Ovary (tissue), 9 donors: ENCODE data around the gene SMC1B. TPM values are rescaled to one million over a fixed set of nuclear protein-coding genes. Genes with fewer than 3 reads are reported as not detected.
A peak's percentile ranks its signal among the peaks of the same experiment; 100 is the strongest.
"Not testable (repeated sequence)": the region's sequence is repeated elsewhere in the genome, so short reads cannot be mapped to it uniquely, and the experiment has no call there.

ENCODE experiments used
- DNase-seq, 5 donors: peaks; one replicate each; pipeline ENCODE4 v3.0.0-alpha.2; 2019 to 2020
- H3K27ac ChIP-seq, 2 donors: fragments of 200-600 bp; one replicate each; pipeline versions ENCODE4 v1.5.1 to v1.8.0; 2019 to 2022
- H3K27me3 ChIP-seq: fragments of 200-600 bp; one replicate; pipeline ENCODE4 v1.8.0; 2022
- H3K36me3 ChIP-seq: fragments of 200-600 bp; sonication (generic); one replicate; pipeline ENCODE4 v1.5.1; 2019
- H3K4me1 ChIP-seq: one replicate; pipeline ENCODE4 v1.8.1; 2013; ENCODE audit warnings: mild to moderate bottlenecking, moderate library complexity; ENCODE audit not compliant: insufficient read depth
- H3K4me3 ChIP-seq: fragments of 200-600 bp; sonication (generic); one replicate; pipeline ENCODE4 v1.5.1; 2017
- H3K9me3 ChIP-seq, 2 donors: fragments of 200-600 bp in 1 of 2; sonication (generic) in 1 of 2; one replicate each; pipeline versions ENCODE4 v1.5.1 to v1.8.1; 2013 to 2019; ENCODE audit warnings: mild to moderate bottlenecking in 1 of 2, moderate library complexity in 1 of 2
- EP300 ChIP-seq: sonication (generic); formaldehyde crosslinking; IDR thresholded peaks from one replicate; pipeline ENCODE4 v1.6.1; 2017; ENCODE audit warnings: antibody characterized with exemption
- POLR2A ChIP-seq: fragments of 450-650 bp; IDR thresholded peaks from one replicate; pipeline ENCODE4 v1.6.1; 2017; ENCODE audit warnings: antibody characterized with exemption, mild to moderate bottlenecking, moderate library complexity
- WGBS, 3 donors: extraction: QIAGEN DNeasy Blood & Tissue Kit in 1 of 3; methylation state at CpG; one replicate each; pipeline versions ENCODE4 v1.1.5 to v1.1.7; 2013 to 2017; 5-methylcytosine and 5-hydroxymethylcytosine counted together
- intact Hi-C, 4 donors: fragments of 100-400 bp; cut with DNase I; formaldehyde crosslinking; loops; one replicate each; pipeline versions ENCODE4 v1.11.0 to v1.15.1; 2022 to 2023
- polyA plus RNA-seq, 2 donors: library from polyadenylated mRNA; stranded (reverse); fragments of 200-250 nt in 1 of 2; fragments of 350-450 nt in 1 of 2; fragmentation: Illumina TruSeq in 1 of 2; extraction: RNeasy Lipid Tissue Mini Kit (QIAGEN cat#74804) in 1 of 2; gene quantifications; one replicate each; pipeline ENCODE4 v1.2.3, GENCODE V29; 2013 to 2014
- total RNA-seq, 7 donors: library from RNA; depleted of rRNA in 2 of 7; stranded (reverse); fragments of >200 nt in 2 of 7; fragmentation: NEBNext Ultra II Directional in 3 of 7; extraction: Animal tissue kit (Norgen Biotek cat#: 25700) in 3 of 7; gene quantifications; one replicate each; pipeline versions ENCODE4 v1.1.0 to v1.2.4, GENCODE V29; 2016 to 2023
- TF ChIP-seq, protein P1 (sequence below), 3 donors: fragments of 450-650 bp in 2 of 3; fragments of 200-600 bp in 1 of 3; IDR thresholded peaks; one replicate each; pipeline versions ENCODE4 v1.5.1 to v1.8.0; 2016 to 2022; ENCODE audit warnings: antibody characterized with exemption in 3 of 3, mild to moderate bottlenecking in 1 of 3
- donor health status: DM: no; HTN: no; CAD: no; lungs with moderate emphysema.
- donor health status: DM: no; HTN: no; CAD: no.
- donor health status: Bipolar disorder and iron deficiency.
- donor health status: DM: yes; HTN: yes; CAD: no.
- donor health status: DM: no; HTN: no; CAD: no.
- donor health status: DM: yes; HTN: yes; CAD: no.

SMC1B gene
- total and polyA plus RNA-seq, 9 donors = 0.04 to 0.05 TPM; not detected in 7

DNA sequence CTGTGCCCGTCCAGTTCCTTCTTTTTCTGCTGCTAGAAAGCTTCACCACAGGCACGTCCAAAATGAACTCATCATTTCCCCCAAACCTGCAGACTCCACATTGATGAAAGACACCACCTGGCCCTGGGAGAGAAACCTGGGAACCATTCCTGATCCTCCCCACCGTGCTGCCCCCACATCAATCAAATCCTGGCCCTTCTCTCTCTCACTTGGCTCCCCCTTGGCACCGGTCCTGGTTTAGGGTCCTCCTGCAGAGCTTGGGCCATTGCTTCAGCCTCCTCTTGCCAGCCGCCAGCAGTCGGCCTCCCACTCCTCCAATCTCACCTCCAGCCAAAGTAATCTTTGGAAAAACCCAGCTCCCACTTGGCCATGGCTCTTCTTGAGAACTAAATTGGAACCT lies 38.6 kb upstream of the SMC1B start:
- DNase-seq = no peak
- intact Hi-C loops = loop anchor here in 1 of 4 donors (10.0 kb wide), 1 partner anchor 53 kb away; the partner anchor contains the start of gene FBLN1
- TF ChIP-seq EP300 (no peak), POLR2A (no peak)
- TF ChIP-seq, protein P1, sequence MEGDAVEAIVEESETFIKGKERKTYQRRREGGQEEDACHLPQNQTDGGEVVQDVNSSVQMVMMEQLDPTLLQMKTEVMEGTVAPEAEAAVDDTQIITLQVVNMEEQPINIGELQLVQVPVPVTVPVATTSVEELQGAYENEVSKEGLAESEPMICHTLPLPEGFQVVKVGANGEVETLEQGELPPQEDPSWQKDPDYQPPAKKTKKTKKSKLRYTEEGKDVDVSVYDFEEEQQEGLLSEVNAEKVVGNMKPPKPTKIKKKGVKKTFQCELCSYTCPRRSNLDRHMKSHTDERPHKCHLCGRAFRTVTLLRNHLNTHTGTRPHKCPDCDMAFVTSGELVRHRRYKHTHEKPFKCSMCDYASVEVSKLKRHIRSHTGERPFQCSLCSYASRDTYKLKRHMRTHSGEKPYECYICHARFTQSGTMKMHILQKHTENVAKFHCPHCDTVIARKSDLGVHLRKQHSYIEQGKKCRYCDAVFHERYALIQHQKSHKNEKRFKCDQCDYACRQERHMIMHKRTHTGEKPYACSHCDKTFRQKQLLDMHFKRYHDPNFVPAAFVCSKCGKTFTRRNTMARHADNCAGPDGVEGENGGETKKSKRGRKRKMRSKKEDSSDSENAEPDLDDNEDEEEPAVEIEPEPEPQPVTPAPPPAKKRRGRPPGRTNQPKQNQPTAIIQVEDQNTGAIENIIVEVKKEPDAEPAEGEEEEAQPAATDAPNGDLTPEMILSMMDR (IDR thresholded peaks at IDR 0.05) = no peak
- Histone ChIP-seq H3K9me3 (no peaks in the 10 kb centered on the region), H3K27ac (no peak overlapping the region), H3K4me3 (no peak overlapping the region), H3K4me1 (peaks cover 2% of the 10 kb centered on the region), H3K27me3 (no peaks in the 10 kb centered on the region), H3K36me3 (no peaks in the 10 kb centered on the region)
- 70 to 76% (median 71%) methylated on average over 6 of the region's 6 CpGs for WGBS, 3 donors

DNA sequence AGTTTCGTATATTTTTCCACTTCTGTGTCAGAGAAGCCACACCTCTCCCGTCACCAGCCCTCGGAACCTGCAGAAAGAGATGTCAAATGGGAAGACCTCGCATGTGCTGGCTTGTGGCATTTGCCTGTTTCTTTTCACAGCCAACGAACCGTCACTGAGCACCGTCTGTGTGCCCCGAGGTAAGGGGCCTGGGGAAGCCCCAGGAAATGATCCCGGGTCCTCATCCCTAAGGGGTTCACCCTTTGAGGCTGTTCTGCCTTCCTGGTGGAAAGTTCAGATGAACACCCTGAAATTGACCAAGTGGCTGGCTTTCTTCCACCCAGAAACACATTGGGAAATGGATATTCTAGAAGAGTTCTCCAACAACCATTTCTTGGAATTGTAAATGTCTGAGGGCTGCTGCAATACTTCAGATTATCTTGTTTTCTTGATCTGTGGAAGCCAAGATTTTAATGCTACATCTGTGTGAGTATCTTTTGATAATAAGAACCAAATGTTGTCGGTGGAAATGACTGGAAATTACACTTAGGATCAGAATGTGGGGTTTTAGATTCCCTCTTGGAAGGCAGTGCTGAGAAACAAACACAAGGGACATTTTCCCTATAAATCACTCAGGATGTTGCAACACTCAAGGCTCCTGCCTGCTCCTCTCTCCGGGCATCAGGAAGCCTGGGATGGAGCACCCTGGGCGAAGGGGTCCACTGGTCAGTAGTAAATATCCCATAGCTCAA lies 37.7 kb upstream of the SMC1B start:
- Histone ChIP-seq H3K4me3 (no peak overlapping the region), H3K27ac (peak overlapping the region in 1 of 2 donors; percentile 2), H3K36me3 (no peaks in the 10 kb centered on the region), H3K9me3 (no peaks in the 10 kb centered on the region), H3K4me1 (peaks cover 2% of the 10 kb centered on the region), H3K27me3 (no peaks in the 10 kb centered on the region)
- intact Hi-C loops = loop anchor here in 1 of 4 donors (10.0 kb wide), 1 partner anchor 54 kb away; the partner anchor contains the start of gene FBLN1
- peak in 1 of 5 donors; percentile 70 for DNase-seq
- 49 to 77% (median 75%) methylated on average over 12 of the region's 12 CpGs for whole genome bisulfite sequencing, 3 donors
- TF ChIP-seq, protein P1 (IDR thresholded peaks at IDR 0.05) = peak in 1 of 3 donors; percentile 33
- TF ChIP-seq POLR2A (no peak), EP300 (peak; percentile 87)

DNA sequence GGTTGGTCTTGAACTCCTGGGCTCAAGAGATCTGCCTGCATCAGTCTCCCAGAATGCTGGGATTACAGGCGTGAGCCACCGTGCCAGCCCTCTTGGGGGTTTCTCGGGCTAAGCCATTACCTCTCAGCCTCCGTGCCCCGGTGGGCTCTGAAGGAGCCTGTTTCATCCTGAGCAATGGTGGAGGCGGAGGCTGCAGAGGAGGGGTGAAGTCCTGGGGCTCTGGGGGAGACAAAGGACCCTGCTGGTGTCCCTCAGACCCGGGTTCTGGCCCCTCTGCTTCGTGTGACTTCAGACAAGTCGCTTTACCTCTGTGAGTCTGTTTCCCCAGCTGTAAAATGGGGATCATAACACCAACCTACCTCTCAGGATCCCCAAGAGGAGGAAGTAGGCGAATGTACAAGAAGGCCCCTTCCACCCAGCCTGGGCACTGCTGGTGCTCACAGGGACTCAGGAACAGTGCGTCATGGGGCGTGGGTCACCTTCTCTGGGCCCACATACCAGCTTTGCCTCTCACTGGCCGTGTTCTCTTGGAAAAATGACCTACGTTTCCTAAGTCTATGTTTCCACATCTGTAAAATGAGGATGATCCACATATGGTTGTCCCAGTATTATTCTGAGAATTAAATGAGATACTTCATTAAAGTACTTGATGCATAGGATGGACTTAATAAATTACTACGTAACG lies 36.8 kb upstream of the SMC1B start:
- Histone ChIP-seq H3K27ac (peak overlapping the region in 1 of 2 donors; percentile 2), H3K27me3 (no peaks in the 10 kb centered on the region), H3K4me3 (no peak overlapping the region), H3K9me3 (no peaks in the 10 kb centered on the region), H3K36me3 (no peaks in the 10 kb centered on the region), H3K4me1 (peaks cover 2% of the 10 kb centered on the region)
- no peak for DNase-seq
- TF ChIP-seq, protein P1 (IDR thresholded peaks at IDR 0.05) = no peak
- TF ChIP-seq EP300 (no peak), POLR2A (no peak)
- WGBS, 3 donors = 91 to 95% (median 94%) methylated on average over 16 of the region's 16 CpGs
- intact Hi-C loops = loop anchor here in 1 of 4 donors (10.0 kb wide), 1 partner anchor 55 kb away; the partner anchor contains the start of gene FBLN1

DNA sequence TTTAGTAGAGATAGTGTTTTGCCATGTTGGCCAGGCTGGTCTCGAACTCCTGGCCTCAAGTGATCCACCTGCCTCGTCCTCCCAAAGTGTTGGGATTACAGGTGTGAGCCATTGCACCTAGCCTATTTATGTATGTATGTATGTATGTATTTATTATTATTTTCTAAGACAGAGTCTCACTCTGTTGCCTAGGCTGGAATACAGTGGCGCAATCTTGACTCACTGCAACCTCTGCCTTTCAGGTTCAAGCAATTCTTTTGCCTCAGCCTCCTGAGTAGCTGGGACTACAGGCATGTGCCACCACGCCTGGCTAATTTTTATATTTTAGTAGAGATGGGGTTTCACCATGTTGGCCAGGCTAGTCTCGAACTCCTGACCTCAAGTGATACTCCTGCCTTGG lies 36.0 kb upstream of the SMC1B start:
- H3K36me3 ChIP-seq, H3K9me3 ChIP-seq, H3K4me3 ChIP-seq, H3K27ac ChIP-seq, H3K27me3 ChIP-seq, H3K4me1 ChIP-seq, intact Hi-C loops, DNase-seq: not testable (repeated sequence)
- WGBS, 3 donors = 96 to 97% (median 97%) methylated on average over 5 of the region's 5 CpGs
